HepG2 (cell line): Measurements from ENCODE around the gene IL17C. TPM values are rescaled to one million over a fixed set of nuclear protein-coding genes. Genes with fewer than 3 reads are reported as not detected.

Experiments used
- AHR ChIP-seq: IDR thresholded peaks from 2 replicates; pipeline ENCODE4 v1.6.1; 2018; ENCODE audit warnings: missing genetic modification reagents, missing compliant biosample characterization
- BHLHE40 ChIP-seq: IDR thresholded peaks from 2 replicates; pipeline ENCODE4 v1.6.1; 2011; ENCODE audit warnings: low read length, improper control_type of control experiment
- EED ChIP-seq: sonication (generic); formaldehyde crosslinking; IDR thresholded peaks from 2 replicates; pipeline ENCODE4 v1.5.0; 2020; ENCODE audit warnings: mild to moderate bottlenecking, missing genetic modification reagents
- GMEB2 ChIP-seq: IDR thresholded peaks from 2 replicates; pipeline ENCODE4 v1.6.1; 2016; ENCODE audit warnings: missing biosample characterization, missing genetic modification reagents, low read depth
- GTF3A ChIP-seq: sonication (generic); formaldehyde crosslinking; conservative IDR thresholded peaks from 2 replicates; pipeline ENCODE4 v1.4.0; 2020; ENCODE audit warnings: mild to moderate bottlenecking, missing genetic modification reagents
- HMG20B ChIP-seq: conservative IDR thresholded peaks from 2 replicates; pipeline ENCODE4 v1.6.1; 2016; ENCODE audit warnings: missing genetic modification reagents, missing compliant biosample characterization
- KAT7 ChIP-seq: IDR thresholded peaks from 2 replicates; pipeline ENCODE4 v1.6.1; 2018; ENCODE audit warnings: borderline replicate concordance, missing compliant biosample characterization
- MED13 ChIP-seq: sonication (generic); formaldehyde crosslinking; IDR thresholded peaks from 2 replicates; pipeline ENCODE4 v1.5.0; 2020; ENCODE audit warnings: missing genetic modification reagents
- NCOA5 ChIP-seq: sonication (generic); formaldehyde crosslinking; IDR thresholded peaks from 2 replicates; pipeline ENCODE4 v1.4.0; 2020; ENCODE audit warnings: missing genetic modification reagents
- NKX3-1 ChIP-seq: sonication (generic); formaldehyde crosslinking; IDR thresholded peaks from 2 replicates; pipeline ENCODE4 v1.5.0; 2020; ENCODE audit warnings: missing genetic modification reagents
- NR2F2 ChIP-seq: IDR thresholded peaks from 2 replicates; pipeline ENCODE4 v1.6.1; 2012; ENCODE audit warnings: low read depth, inconsistent platforms, borderline replicate concordance
- PAWR ChIP-seq: sonication (generic); formaldehyde crosslinking; IDR thresholded peaks from 2 replicates; pipeline ENCODE4 v1.4.0; 2020; ENCODE audit warnings: missing genetic modification reagents, mild to moderate bottlenecking, borderline replicate concordance
- POGK ChIP-seq: sonication (generic); formaldehyde crosslinking; conservative IDR thresholded peaks from 2 replicates; pipeline ENCODE4 v1.8.0; 2022; ENCODE audit warnings: mild to moderate bottlenecking, moderate library complexity, missing genetic modification reagents
- PRMT3 ChIP-seq: sonication (generic); formaldehyde crosslinking; IDR thresholded peaks from 2 replicates; pipeline ENCODE4 v1.8.1; 2022; ENCODE audit warnings: low read depth, mild to moderate bottlenecking, moderate library complexity, missing genetic modification reagents, borderline replicate concordance
- SMAD1 ChIP-seq: sonication (generic); formaldehyde crosslinking; IDR thresholded peaks from 2 replicates; pipeline ENCODE4 v1.4.0; 2020; ENCODE audit warnings: missing genetic modification reagents, low read depth, mild to moderate bottlenecking, borderline replicate concordance
- SOX5 ChIP-seq: IDR thresholded peaks from 2 replicates; pipeline ENCODE4 v1.6.1; 2016; ENCODE audit warnings: borderline replicate concordance
- TFE3 ChIP-seq: IDR thresholded peaks from 2 replicates; pipeline ENCODE4 v1.6.1; 2016
- THRA ChIP-seq: sonication (generic); formaldehyde crosslinking; IDR thresholded peaks from 2 replicates; pipeline ENCODE4 v1.4.0; 2020; ENCODE audit warnings: missing genetic modification reagents, borderline replicate concordance
- ZNF10 ChIP-seq: sonication (generic); formaldehyde crosslinking; IDR thresholded peaks from 2 replicates; pipeline ENCODE4 v1.4.0; 2020; ENCODE audit warnings: mild to moderate bottlenecking, low read depth, missing genetic modification reagents, borderline replicate concordance
- ZNF350 ChIP-seq: sonication (generic); formaldehyde crosslinking; IDR thresholded peaks from 2 replicates; pipeline ENCODE4 v1.4.0; 2020; ENCODE audit warnings: mild to moderate bottlenecking, low read depth, missing genetic modification reagents, borderline replicate concordance
- ZNF430 ChIP-seq: sonication (generic); formaldehyde crosslinking; IDR thresholded peaks from 2 replicates; pipeline ENCODE4 v1.9.0; 2021; ENCODE audit warnings: mild to moderate bottlenecking, missing genetic modification reagents
- ZNF572 ChIP-seq: sonication (generic); formaldehyde crosslinking; IDR thresholded peaks from 2 replicates; pipeline ENCODE4 v1.5.1; 2020; ENCODE audit warnings: mild to moderate bottlenecking, missing genetic modification reagents
- ZNF597 ChIP-seq: sonication (generic); formaldehyde crosslinking; IDR thresholded peaks from 2 replicates; pipeline ENCODE4 v1.5.0; 2020; ENCODE audit warnings: missing genetic modification reagents
- polyA plus RNA-seq, 8 experiments: library from polyadenylated mRNA; depleted of rRNA in 3 of 8; stranded (reverse) in 7 of 8; unstranded in 1 of 8; fragments of >200 nt; fragmentation: Illumina TruSeq in 4 of 8; extraction: Trizol in 4 of 8; gene quantifications; 2 replicates each; pipeline versions ENCODE4 v1.2.1 to v1.2.3, GENCODE V29; 2011 to 2016; ENCODE audit warnings: low read depth in 4 of 8, missing spikeins in 1 of 8, mixed read lengths in 1 of 8; ENCODE audit not compliant: insufficient read depth in 1 of 8
- total RNA-seq, 5 experiments: library from RNA; depleted of rRNA; stranded (reverse); fragments of >200 nt; fragmentation: Illumina TruSeq; extraction: Trizol; gene quantifications; 2 replicates each; pipeline ENCODE4 v1.2.3, GENCODE V29; 2016; ENCODE audit warnings: low read depth in 1 of 5

Gene IL17C
- total and polyA plus RNA-seq, 2 of the 13 experiments (the other 11 are each of a cell fraction or from before 2014, with no cell fraction given): not detected

- TF ChIP-seq MED13 (CRISPR knock-in tag) (no peak), NR2F2 (peak; percentile 23; the same call in 1 of the 2 replicates), ZNF572 (CRISPR knock-in tag) (0 out of 2 replicates have a peak, but pooled peaks have one; percentile 78), NKX3-1 (CRISPR knock-in tag) (no peak), ZNF350 (CRISPR knock-in tag) (0 out of 2 replicates have a peak, but pooled peaks have one; percentile 28), KAT7 (CRISPR knock-in tag) (no peak), PAWR (no peak), POGK (0 out of 2 replicates have a peak, but pooled peaks have one; percentile 18), BHLHE40 (0 out of 2 replicates have a peak, but pooled peaks have one; percentile 10), ZNF10 (CRISPR knock-in tag) (no peak), TFE3 (0 out of 2 replicates have a peak, but pooled peaks have one; percentile 27), NCOA5 (CRISPR knock-in tag) (no peak), HMG20B (CRISPR knock-in tag) (no peak), GTF3A (CRISPR knock-in tag) (no peak), GMEB2 (CRISPR knock-in tag) (no peak), THRA (CRISPR knock-in tag) (0 out of 2 replicates have a peak, but pooled peaks have one; percentile 11), ZNF430 (CRISPR knock-in tag) (peak; percentile 66; the same call in 1 of the 2 replicates), AHR (CRISPR knock-in tag) (peak; percentile 36; the same call in 1 of the 2 replicates), ZNF597 (CRISPR knock-in tag) (no peak), SOX5 (CRISPR knock-in tag) (no peak), EED (0 out of 2 replicates have a peak, but pooled peaks have one; percentile 21), SMAD1 (no peak), PRMT3 (peak; percentile 5; the same call in 1 of the 2 replicates)
Measured at GRCh38 chr16:88681084-88681680, 42.8 kb downstream of the IL17C start (continued).
